CD4-positive, alpha-beta T cell treated with Interleukin-12 subunit alpha and Interleukin-12 subunit beta, for 1 hour (primary cell): ENCODE data around the gene CTTNBP2NL.
A peak's percentile ranks its signal among the peaks of the same experiment; 100 is the strongest.
"Not testable (repeated sequence)": the region's sequence is repeated elsewhere in the genome, so short reads cannot be mapped to it uniquely, and the experiment has no call there.

Source experiments
- DNase-seq: peaks from one replicate; pipeline ENCODE4 v3.0.0-alpha.2; 2020

CTTNBP2NL gene

GRCh38 chr1:112470324-112470723, 74.3 kb downstream of the CTTNBP2NL start:
- DNase-seq = not testable (repeated sequence)

DNA sequence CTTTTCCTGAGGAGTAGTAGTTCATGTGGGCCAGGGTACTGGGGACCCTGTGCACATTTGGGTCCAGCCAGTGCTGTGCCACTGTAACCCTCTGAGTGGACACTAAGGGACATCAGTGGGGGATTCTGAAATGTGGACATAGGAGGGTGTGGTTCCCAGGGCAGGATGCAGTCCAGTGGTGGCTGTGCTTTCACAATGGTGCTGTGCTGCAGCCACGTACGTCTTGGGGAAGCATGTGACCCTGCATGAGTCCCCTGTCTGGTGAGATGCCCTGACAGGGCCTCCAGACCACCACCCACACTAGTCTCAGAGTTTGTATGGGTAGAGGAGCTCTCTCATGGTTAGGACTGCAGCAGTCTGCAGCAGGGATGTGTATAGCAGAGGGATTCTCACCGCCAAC, 75.0 kb downstream of the CTTNBP2NL start:
- DNase-seq = no peak

- DNase-seq = no peak
Observed at GRCh38 chr1:112472142-112472541, 76.1 kb downstream of the CTTNBP2NL start.

DNA sequence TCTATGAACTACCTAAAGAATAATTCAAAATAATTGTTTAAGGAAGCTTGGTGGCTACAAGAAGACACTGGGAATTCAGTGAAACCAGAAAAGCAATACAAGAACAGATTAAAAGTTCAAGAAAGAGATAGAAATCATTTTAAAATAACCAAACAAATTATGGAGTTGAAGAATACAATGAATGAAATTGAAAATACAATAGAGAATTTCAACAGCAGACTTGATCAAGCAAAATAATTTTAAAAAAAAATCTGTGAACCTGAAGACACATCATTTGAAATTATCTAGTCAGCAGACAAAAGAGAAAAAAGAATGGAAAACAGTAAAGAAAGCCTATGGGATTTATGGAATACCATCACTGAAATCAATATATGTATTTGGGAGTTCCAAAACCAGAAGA, 81.5 kb downstream of the CTTNBP2NL start:
- DNase-seq = no peak

DNA sequence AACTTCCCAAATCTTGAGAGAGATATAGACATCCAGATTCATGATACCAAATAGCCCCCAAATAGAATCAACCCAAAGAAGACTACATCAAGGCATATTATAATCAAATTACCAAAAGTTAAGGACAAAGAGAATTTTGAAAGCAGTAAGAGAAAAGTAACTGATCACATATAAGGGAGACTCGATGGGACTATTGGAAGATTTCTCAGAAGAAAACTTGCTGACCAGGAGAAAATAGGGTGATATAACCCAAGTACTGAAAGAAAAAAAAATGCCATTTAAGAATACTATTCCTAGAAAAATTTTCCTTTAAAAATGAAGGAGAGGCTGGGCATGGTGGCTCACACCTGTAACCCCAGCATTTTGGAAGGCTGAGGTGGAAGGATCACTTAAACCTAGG, 82.3 kb downstream of the CTTNBP2NL start:
- DNase-seq = no peak

DNA sequence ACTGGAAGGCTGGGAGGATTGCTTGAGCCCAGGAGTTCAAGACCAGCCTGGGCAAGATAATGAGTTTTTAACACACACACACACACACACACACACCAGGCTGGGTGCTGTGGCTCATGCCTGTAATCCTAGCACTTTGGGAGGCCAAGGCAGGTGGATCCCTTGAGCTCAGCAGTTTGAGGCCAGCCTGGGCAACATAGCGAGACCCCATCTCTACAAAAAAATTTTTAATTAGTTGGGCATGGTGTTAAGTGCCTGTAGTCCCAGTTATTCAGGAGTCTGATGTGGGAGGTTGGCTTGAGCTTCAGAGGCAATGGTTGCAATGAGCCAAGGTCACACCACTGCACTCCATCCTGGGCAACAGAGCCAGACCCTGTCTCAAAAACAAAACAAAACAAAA, 90.0 kb downstream of the CTTNBP2NL start:
- not testable (repeated sequence) for DNase-seq

GRCh38 chr1:112487686-112488085, 91.7 kb downstream of the CTTNBP2NL start:
- DNase-seq = not testable (repeated sequence)

DNA sequence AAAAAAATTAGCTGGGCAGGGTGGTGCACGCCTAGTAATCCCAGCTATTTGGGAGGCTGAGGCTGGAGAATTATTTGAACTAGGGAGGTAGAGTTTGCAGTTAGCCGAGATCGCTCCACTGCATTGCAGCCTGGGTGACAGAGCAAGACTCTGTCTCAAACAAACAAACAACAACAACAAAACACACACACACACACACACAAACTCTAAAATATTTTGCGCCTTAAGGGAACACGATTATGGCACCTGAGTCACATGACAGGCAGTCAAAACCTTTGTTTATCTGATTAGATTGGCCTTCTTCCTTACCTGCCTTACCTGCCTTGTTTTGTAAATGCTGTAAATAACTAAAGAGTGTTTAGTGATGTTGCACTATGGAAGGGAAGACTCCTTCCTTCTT, 92.1 kb downstream of the CTTNBP2NL start:
- DNase-seq = no peak

DNA sequence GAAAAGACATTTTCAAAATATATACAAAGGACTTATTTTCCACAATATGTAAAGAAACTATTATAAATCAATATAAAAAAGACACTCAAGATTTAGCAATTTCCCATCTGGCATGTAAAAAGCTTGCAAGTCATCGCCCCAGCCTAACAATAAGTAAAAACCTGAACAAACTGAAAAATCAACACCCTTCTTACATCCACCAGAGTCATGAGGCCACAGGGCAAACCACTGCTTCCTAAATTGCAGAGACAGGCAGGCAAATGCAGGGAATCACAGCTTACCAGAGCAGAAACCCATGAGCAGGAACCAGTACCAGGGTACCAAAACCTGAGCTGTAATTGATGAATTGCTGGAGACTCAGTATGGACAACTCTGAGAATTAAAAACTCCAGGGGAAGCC, 96.1 kb downstream of the CTTNBP2NL start:
- no peak for DNase-seq

DNA sequence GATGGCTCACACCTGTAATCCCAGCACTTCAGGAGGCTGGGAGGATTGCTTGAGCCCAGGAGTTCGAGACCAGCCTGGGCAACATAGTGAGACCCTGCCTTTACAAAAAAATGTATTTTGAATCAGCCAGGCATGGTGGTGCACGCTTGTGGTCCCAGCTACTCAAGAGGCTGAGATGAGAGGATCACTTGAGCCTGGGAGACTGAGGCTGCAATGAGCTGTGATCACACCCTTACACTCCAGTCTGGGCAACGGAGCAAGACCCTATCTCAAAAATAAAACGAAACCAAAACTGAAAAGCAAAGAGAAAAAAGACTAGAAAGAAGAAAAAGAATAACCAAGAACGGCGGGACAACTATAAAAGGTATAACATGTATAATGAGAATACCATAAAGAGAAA, 97.3 kb downstream of the CTTNBP2NL start:
- DNase-seq = no peak

DNA sequence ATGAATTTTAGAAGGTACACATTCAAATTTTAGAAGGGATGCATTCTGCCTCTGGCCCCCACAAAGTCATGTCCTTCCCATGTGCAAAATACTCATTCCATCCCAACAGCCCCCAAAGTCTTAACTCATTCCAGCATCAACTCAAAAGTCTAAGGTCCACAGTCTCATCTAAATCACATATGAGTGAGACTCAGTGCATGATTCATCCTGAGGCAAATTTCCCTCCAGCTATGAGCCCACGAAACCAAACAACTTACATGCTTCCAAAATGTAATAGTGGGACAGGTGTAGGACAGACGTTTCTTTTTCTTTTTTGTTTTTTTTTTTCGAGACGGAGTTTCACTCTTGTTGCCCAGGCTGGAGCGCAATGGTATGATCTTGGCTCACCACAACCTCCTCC, 100.3 kb downstream of the CTTNBP2NL start:
- no peak for DNase-seq

DNA sequence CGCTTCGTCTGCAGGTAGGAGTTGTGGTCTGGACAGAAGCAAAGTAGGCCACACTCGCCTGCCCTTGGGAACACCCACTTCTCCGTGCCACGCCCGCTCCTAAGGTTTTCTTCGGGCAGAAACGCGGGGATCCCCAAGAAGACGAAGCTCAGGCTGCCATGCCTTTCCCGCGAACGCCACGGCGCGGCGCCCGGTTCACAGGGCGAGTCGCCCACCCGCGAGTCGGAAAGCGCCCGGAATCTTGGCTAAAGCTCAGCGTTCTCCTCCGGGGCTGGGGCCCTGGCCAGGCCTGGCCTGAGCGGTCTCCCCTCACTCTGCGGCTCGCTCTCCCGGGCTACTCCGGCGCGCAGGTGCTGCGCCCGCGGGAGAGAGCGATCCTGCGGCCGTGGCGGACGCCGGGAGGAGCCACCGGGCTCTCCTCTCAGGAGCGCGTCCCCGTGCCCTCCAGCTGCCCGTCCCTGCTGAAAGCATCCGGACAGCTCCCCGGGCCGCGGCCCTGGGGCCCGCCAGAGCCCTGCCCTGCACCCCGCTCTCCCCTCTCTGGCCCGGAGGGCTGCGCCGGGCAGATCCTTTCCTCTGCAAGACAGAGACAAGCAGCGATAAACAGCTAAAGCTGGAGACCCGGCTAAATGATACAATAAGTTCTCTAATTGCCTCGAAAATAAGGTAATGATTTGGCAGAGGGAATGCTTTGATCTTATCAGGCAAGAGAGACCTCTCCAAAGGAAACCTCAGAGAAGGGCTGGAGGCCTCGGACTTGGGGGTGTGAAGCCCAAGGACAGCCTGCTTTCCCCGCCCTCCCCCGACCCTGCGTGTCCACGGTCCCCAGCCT, 106.0 kb downstream of the CTTNBP2NL start:
- peak; percentile 56 for DNase-seq

DNA sequence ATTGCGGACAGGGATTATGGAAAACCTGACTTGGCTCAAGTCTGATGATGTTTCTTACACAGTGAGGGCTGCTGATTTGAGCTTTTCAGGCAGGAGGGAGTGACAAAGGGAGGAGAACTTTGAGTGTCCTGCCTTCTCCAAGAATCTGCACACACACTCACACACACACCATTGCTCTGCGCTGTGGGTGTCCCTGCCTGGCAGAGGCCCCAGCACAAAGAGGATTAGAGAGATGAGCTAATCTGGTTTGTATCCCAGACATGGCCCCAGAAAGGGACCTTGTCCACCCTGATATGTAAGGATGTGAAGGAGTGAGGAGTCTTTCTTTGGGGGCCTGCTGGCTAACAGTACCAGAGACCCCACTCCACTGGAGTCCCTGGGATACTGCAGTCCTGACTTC, 106.8 kb downstream of the CTTNBP2NL start:
- DNase-seq = no peak

- DNase-seq = no peak
Observed at GRCh38 chr1:112504001-112504660, 108.1 kb downstream of the CTTNBP2NL start.

- no peak for DNase-seq
Observed at GRCh38 chr1:112504661-112505399, 108.8 kb downstream of the CTTNBP2NL start.

DNA sequence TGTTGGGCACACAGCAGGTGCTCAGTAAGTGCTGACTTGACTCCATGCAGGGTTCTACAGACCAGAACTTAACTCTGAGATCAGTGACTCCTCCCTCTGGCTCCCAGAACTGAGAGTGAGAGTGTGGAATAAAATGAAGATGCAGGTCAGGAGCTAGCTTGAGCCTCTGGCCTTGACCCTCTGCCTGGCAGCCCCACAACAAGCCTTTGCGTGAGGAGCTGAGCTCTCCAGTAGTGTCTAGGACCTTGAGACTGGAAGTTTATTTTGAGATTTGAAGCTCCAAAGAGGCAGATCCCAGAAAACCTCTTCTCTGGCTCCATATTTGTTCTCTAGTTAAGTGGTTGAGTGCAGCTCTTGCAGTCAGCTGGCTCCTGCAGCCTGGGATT, 109.4 kb downstream of the CTTNBP2NL start:
- DNase-seq = no peak

DNA sequence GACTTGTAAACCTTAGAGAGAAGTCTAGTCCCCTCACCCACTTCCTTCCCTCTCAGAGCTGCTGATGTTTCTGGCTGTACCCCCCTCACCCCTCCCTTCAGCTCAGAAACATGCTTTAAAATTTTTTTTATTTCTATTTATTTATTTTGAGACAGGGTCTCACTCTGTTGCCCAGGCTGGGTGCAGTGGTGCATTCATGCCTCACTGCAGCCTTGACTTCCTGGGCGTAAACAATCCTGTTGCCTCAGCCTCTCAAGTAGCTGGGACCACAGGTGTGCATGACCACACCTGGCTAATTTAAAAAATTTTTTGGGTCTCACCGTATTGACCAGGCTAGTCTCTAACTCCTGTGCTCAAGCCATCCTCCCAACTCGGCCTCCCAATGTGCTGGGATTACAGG, 109.9 kb downstream of the CTTNBP2NL start:
- no peak for DNase-seq

- DNase-seq = no peak
Observed at GRCh38 chr1:112506306-112506705, 110.3 kb downstream of the CTTNBP2NL start.

- no peak for DNase-seq
Observed at GRCh38 chr1:112506731-112507130, 110.7 kb downstream of the CTTNBP2NL start.

DNA sequence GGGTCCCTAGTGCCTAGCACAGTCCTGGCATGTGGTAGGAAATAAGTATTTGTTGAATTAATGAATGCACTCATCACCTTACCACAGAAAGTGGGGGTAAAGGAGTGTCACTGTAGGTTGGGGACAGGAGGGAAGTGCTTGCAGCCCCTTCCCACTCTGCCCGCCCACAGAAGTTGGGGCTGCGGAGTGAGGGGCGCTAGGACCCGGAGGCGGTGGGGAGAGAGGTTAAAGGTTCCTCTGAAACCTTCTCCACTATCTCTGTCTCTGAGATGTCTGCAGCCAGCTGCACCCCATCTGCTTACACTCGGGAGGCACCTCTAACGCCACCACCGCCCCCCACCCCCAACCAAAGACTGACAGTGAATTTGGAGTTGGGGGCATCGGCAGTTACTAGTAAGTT, 111.3 kb downstream of the CTTNBP2NL start:
- no peak for DNase-seq

DNA sequence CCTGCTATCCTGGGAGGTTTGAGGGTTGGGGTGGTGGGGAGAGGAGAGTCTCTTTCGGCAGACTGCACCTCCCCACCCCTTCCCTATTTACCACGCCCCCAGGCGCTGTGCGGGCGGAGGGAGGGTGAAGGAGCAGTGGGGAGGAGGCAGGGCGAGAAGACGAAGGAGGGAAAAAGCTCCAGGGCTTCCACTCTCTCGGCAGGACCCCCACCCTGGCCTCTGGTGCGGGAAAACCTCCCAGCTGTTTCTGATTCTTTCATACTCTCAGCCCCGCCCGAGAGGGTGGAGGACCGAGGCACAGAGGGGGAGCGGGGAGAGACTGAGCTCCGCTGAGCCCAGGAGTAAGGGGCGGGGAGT, 111.9 kb downstream of the CTTNBP2NL start:
- peak; percentile 26 for DNase-seq

DNA sequence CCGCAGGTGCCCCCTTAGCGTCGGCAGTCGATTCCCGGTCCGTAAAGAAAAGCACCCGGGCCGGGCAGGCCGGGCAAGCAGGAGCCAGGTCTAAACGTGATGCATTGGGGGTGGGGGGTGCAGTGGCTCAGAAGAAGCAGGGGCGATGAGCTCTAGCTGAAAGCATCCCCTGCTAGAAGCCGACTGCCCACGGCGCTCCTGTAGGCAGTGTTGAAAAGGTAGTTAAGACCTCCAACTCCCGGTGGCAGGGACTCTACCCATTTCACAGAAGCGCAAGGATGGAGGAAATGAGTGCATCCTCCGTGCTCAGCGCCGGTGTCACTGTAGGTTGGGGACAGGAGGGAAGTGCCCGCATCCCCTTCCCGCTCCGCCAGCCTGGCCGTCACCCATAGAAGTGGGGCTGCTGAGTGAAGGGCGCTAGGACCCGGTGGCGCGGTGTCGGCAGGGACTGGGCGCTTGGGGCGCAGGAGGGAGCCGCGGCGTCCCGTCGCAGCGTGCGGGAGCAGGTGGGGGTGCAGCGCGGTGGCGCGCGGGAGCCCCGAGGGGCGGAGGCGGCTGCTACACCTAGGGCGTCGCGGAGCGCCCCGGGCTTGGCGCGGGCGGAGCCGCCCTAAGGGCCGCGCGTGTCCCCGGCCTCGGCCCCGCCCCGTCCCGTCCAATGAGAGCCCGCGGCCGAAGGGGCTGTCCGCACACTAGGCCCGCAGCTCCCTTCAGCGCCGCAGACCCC, 112.4 kb downstream of the CTTNBP2NL start, which contains the start of gene WNT2B:
WNT2B (plus strand) TSS at position 688 of the 727 bp plus-strand sequence. CDS start 298 bp downstream, outside the sequence.
- DNase-seq = peak; percentile 52
